EH (cell line): ENCODE measurements around the gene CLIP2.
"Not testable (repeated sequence)": the region's sequence is repeated elsewhere in the genome, so short reads cannot be mapped to it uniquely, and the experiment has no call there.

Experiments
- DNase-seq: peaks from one replicate; pipeline ENCODE4 v3.0.0-alpha.2; 2015; ENCODE audit warnings: low read depth

The CLIP2 gene

GRCh38 chr7:74371381-74372341, 82.5 kb downstream of the CLIP2 start:
- no peak for DNase-seq

GRCh38 chr7:74372511-74373111, 83.4 kb downstream of the CLIP2 start:
- DNase-seq, result no peak

GRCh38 chr7:74373536-74373935, 84.3 kb downstream of the CLIP2 start:
- no peak for DNase-seq

DNA sequence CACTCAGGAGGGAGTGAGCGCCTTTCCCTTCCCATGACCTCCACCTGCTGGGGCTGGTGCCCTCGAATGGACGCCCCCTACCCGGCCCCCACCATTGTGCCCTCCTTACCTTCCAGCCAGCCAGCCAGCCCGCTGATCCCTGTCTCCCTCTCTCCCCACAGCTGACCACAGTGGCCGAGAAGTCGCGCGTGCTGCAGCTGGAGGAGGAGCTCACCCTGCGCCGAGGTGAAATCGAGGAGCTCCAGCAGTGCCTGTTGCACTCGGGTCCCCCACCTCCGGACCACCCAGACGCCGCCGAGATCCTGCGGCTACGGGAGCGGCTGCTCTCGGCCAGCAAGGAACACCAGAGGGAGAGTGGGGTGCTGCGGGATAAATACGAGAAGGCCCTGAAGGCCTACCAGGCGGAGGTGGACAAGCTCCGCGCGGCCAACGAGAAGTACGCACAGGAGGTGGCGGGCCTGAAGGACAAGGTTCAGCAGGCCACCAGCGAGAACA, 86.6 kb downstream of the CLIP2 start:
- no peak for DNase-seq

DNA sequence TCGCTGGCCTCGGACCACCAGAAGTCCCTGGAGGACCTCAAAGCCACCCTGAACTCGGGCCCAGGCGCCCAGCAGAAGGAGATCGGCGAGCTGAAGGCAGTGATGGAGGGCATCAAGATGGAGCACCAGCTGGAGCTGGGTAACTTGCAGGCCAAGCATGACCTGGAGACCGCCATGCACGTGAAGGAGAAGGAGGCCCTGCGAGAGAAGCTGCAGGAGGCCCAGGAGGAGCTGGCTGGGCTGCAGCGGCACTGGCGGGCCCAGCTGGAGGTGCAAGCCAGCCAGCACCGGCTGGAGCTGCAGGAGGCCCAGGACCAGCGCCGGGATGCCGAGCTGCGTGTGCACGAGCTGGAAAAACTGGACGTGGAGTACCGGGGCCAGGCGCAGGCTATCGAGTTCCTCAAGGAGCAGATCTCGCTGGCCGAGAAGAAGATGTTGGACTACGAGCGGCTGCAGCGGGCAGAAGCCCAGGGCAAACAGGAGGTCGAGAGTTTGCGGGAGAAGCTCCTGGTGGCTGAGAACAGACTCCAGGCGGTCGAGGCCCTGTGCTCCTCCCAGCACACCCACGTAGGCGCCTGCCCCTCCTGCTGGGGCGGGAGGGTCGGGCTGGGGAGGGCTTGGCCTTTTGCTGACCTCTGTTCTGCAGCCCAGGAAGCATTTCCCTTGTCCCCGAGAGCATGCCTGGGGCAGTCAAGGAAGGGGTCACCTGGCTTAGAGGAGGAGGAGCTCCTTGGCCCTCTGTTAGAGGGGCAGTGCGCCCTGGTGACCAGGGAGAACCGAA, 87.2 kb downstream of the CLIP2 start:
- DNase-seq, result no peak

DNA sequence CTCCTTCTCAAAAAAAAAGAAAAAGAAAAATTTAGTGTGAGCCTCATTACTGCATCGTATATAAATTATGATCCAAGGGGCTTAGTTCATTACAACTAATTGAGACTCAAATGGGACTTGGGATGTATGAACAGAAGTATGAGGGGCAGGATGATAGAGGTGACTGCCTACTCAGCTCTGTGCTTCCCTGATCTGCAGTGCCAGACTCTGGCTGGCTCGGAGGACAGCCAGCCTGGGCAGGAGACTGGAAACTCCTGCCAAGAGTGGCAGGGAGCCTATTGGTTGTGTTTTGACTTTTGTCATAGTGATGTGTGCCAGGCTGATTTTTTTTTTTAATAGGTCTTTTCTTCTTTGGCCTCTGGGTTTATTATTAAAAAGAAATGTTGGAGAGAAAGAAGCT, 90.7 kb downstream of the CLIP2 start:
- DNase-seq, result no peak

DNA sequence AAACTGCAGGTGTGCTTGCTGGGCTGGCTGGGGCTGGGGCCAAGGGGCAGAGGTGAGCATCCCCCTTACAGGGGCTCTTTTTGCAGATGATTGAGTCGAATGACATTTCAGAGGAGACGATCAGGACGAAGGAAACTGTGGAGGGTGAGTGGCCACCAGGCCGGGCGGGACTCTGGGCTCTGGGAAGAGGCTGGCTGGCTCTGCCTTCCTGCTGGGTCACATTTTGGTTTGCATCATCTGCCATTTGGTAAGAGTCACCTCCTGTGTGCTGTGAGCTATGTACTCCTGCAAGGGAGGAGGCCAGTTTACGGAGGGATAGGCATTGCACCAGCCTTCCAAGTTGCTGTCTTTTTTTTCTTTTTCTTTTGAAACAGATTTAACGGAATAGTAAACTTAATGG, 91.5 kb downstream of the CLIP2 start:
- DNase-seq, result no peak

DNA sequence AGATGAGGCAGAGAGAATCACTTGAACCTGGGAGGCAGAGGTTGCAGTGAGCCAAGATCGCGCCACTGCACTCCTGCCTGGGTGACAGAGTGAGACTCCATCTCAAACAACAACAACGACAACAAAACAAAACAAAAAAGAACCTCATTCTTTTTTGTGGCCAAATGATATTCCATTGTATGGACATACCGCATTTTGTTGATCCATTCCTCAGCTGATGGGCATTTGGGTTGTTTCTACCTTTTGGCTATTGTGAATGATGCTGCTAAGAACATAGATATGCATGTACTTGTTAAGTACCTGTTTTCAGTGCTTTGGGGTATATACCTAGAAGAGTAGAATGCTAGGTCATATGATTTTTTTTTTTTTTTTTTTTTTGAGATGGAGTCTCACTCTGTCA, 94.9 kb downstream of the CLIP2 start:
- not testable (repeated sequence) for DNase-seq

DNA sequence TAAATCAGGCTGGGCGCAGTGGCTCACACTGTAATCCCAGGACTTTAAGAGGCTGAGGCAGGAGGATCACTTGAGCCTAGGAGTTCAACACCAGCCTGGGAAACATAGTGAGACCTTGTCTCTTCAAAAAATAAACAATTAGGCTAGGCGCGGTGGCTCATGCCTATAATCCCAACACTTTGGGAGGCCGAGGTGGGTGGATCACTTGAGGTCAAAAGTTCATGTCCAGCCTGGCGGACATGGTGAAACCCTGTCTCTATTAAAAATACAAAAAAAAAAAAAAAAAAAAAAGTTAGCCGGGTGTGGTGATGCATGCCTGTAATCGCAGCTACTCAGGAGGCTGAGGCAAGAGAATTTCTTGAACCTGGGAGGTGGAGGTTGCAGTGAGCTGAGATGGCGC, 95.6 kb downstream of the CLIP2 start:
- not testable (repeated sequence) for DNase-seq

DNA sequence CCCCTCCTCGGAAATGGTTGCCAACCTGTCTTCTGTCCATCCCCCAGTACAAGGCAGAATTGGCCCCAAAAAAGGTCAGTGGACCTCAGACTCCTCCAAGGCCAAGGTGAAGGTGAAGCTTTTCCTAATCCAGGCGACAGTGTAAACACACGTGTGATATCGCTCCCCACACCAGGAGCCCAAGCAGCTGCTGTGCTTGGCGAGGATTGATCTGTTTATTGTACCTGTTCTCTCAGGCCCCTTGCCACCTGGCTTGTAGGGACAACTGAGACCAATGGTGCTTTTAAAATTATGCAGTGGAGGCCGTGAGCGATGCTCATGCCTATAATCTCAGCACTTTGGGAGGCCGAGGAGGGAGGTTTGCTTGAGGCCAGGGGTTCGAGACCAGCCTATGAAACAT, 98.4 kb downstream of the CLIP2 start:
- DNase-seq, result no peak

- DNase-seq, result no peak
Measured at GRCh38 chr7:74388880-74389415, 99.7 kb downstream of the CLIP2 start.

DNA sequence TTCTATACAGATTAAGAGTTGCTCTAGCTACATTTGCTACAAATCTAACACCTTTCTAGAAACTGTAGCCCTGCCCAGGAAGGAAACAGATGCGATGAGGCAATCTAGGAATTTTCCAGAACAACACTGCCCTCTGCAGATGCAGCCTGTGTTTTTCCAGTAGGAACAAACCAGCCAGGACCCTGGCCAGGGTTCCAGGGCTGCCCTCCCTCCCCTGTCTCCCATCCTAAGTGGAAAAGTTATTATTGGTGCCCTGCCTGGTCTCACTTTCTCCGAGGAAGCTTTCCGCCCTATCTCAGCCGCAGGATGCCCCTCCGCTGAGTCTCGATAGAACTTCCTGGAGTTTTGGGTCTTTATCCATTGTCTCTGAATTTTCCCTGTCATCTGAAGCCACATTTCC, 104.5 kb downstream of the CLIP2 start:
- DNase-seq, result peak; percentile 56

GRCh38 chr7:74394601-74395000, 105.4 kb downstream of the CLIP2 start:
- DNase-seq, result peak; percentile 56

DNA sequence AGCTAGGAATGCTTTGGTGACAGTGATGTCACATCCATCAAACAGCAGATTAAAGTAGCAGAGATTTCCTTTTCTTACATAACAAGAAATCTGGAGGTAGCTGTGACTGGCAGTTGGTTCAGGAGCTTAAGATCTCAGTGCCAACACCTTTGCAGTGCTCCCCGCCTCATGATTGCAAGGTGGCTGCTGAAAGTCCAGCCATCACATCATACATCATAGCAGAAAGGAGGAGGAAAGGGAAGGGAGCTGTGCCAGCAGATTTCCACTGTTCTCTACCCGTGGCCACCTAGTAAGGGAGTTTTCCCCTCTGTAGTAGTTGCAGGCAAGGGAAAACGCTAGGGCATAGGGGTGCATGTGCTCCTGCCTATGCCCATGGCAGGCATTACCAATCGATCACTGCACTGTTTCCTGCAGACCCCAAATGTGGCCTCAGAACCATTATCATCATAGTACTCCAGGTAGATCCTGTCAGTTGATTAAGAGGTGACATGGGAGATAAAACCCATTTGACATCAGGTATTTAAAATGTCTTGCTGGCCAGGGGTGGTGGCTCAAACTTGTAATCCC, 106.6 kb downstream of the CLIP2 start:
- no peak for DNase-seq

- no peak for DNase-seq
Measured at GRCh38 chr7:74396993-74397392, 107.8 kb downstream of the CLIP2 start.

DNA sequence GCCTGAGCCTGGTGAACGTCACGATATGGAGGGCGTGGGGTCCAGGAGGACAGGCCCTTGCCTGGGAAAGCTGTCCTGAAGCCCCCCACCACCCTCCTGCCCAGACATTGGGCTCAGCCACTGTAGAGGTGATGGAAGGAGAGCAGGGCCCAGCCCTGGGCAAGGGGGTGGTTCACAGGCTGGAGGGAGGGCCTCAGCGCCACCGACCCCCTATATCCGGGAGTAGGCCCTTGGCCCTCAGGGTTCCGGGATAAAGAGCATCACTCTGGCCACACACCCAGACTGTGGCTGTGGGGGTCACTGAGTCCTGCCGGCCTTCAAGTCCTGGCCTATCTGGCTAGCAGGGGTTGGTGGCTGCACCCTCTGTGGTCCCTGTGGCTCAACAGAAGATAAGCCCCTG, 109.2 kb downstream of the CLIP2 start:
- DNase-seq, result no peak

DNA sequence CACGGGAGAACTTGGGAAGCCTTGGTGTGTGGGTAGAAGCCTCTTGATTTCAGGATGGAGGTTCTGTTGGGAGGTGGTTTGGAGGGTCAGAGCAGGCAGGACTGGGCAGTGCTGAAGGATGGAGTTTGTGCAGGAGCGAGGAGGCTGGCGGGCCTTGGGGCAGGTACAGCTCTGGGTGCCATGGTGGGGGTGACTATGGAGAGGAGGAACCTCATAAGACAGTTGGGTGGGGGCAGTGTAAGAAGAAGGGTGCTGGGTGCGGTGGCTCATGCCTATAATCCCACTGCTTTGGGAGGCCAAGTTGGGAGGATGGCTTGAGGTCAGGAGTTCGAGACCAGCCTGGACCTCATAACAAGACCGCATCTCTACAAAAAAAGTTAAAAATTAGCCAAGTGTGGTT, 109.8 kb downstream of the CLIP2 start:
- DNase-seq, result no peak

DNA sequence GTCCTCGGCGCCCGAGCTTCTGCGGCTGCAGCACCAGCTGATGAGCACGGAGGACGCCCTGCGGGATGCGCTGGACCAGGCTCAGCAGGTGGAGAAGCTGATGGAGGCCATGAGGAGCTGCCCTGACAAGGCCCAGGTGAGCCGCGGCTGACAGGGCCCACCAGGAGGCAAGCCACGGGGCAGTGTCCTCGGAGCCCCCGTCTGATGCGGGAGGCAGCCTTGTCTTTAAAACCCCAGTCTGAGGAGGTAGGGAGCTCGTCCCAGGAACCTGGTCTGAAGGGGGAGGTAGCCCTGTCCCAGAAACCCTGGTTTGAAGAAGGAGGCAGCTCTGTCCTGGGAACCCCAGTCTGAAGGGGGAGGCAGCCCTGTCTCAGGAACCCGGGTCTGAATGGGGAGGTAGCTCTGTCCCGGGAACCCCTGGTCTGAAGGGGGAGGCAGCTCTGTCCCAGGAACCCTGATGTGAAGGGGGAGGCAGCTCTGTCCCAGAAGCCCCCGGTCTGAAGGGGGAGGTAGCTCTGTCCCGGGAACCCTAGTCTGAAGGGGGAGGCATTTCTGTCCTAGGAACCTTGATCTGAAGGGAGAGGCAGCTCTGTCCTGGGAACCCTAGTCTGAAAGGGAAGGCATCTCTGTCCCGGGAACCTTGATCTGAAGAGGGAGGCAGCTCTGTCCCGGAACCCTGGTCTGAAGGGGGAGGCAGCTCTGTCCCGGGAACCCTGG, 111.4 kb downstream of the CLIP2 start:
- no peak for DNase-seq

DNA sequence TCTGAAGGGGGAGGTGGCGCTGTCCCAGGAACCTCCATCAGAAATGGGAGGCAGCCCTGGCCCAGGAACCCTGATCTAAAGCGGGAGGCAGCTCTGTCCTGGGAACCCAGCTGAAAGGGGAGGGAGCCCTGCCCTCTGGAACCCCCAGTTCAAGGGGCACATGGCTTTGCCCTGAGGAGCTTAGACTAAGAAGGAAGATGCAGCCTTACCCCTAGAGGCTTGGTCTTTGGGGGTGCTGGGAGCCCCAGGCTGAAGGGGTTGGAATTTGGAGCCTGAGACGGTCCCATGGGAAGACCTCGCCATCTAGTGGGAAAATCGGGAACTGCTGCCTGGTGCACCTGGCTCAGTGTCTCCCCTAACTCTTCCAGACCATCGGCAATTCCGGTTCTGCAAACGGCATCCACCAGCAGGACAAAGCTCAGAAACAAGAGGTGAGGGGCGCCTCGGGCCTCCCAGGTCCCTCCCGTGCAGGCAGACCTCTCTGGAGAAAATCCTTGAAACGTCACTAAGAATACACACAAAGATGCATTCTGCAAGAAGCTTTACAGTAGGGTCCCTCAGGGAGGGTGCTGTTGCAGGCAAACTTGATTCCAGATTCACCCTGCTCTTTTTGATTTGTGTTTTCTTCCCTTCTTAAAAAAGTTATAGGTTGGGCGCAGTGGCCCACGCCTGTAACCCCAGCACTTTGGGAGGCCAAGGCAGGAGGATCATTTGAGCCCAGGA, 112.1 kb downstream of the CLIP2 start:
- DNase-seq, result peak; percentile 67

- DNase-seq, result not testable (repeated sequence)
Measured at GRCh38 chr7:74402668-74403067, 113.5 kb downstream of the CLIP2 start.
